NCI-H2107 treated with DMSO at 0.1 percent for 48 hours (cell line): ENCODE results near the gene RPS6KC1.
"Not testable (repeated sequence)": the region's sequence is repeated elsewhere in the genome, so short reads cannot be mapped to it uniquely, and the experiment has no call there.

Experiments
- DNase-seq: peaks from one replicate; lab custom pipeline; 2025; ENCODE audit not compliant: unreplicated experiment; lab: John Stamatoyannopoulos, UW

Gene RPS6KC1

DNA sequence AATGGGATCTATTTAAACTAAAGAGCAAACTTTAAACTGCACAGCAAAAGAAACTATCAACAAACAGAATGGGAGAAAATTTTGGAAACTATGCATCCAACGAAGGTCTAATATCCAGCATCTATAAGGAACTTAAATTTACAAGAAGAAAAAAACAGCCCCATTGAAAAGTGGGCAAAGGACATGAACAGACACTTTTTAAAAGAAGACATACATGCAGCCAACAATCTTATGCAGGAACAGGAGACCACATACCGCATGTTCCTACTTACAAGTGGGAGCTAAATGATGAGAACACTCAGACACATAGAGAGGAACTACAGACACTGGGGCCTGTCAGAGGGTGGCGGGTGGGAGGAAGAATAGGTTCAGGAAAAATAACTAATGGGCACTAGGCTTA, 149.6 kb downstream of the RPS6KC1 start:
- DNase-seq = no peak

DNA sequence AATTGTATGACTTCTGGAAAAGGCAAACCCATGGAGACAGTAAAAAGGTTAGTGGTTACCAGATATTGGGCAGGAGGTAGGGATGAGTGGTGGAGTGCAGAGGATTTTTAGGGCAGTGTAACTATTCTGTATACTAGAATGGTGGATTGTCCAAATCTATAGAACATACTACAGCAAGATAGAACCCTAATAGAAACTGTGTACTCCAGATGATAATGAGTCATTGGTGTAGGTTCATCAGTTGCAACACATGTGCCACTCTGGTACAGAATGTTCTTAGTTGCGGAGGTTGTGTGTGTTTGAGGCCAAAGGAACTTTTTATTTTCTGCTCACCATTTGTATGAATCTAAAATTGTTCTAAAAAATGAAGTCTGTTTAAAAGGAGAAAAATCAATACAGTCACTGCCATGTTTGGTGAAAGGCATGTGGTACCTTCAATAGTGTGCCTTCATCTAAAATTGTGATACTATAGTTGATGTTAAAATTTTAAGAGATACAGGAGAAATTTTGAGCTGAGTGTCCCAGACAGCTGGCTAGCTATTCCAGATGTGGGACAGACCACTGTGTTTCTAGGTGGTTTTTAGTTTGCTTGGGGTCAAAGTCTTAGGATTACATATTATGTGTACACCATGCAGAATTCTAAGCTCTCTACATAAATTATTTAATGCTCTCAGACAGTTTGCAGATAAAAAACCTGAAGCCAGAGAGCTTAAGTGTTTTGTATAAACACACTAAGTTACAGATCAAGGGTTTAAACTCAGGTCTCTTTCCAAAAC, 150.5 kb downstream of the RPS6KC1 start:
- no peak for DNase-seq

DNA sequence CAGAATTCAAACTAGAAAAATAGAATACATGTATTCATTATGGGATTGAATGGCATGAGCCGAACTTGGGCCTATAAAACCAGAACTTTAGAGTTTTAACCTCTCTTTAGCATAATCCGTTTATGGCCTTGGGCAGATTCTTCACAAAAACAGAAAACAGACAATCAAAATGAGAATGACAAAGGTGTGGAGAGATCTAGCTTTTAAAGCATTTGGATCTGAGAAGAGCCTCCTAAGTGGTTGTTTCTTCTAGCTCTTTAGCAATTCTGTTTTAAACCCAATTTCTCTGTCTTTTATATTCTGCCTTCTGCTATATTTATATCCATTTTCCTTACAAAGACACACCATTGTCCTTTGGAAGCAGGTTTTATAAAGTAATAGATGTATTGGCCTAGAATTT, 160.2 kb downstream of the RPS6KC1 start:
- DNase-seq = no peak

DNA sequence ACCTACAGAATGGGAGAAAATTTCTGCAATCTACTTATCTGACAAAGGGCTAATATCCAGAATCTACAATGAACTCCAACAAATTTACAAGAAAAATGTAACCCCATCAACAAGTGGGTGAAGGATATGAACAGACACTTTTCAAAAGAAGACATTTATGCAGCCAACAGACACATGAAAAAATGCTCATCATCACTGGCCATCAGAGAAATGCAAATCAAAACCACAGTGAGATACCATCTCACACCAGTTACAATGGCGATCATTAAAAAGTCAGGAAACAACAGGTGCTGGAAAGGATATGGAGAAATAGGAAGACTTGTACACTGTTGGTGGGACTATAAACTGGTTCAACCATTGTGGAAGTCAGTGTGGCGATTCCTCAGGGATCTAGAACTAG, 168.0 kb downstream of the RPS6KC1 start:
- DNase-seq = not testable (repeated sequence)

DNA sequence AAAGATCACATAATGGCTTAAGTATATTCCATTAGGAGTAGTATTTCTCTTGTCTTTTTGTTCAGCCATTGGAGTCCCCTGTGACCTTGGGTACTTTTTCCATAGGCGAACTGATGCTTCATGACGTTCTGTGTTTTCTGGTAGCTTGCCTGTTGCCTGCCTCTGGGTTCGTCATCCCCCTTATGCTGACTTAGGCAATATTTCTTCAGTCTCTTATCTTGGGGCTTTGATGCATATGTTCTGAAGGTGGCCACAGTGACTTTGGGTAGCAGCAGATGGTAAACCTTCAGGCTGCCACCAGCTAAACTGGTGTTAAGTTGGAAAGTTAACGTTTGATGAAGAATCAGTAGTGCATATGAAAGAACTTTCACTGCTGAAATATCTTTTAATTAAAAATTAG, 170.2 kb downstream of the RPS6KC1 start:
- no peak for DNase-seq

DNA sequence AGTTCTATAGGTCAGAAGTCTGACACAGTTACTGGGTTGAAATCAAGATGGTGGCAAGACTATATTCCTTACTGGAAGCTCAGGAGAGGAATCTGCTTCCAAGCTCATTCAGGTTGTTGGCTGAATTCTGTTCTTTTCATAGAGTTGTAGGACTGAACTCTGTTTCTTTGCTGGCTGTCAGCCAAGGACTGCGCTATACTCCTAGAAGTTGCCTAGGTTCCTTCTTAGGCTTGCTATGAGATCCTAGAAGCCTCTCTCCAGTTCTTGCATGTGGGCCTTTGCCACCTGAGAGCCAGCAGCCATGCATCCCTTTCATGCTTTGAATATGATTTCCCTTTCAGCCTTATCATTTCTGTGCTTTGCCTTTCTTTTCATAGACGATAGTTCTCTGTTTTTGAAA, 176.4 kb downstream of the RPS6KC1 start:
- no peak for DNase-seq

DNA sequence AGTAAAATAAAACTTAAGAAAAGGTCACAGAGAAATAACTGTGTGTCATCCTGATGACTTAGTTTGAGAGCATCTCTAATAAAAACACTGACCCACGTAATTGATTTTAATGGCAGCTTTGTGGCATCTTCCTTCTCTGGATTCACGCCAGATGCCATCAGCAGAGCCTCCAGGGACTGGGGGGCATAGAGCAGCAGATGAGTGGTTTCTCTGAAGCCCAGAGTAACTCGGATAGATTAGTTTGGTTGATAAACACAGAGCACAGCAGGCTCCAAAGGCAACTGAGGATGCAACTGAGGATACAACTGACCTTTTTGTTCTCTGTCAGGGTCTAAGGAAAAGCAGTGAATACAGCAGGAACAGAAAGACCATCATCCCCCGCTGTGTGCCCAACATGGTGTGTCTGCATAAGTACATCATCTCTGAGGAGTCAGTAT, 180.8 kb downstream of the RPS6KC1 start:
- no peak for DNase-seq

DNA sequence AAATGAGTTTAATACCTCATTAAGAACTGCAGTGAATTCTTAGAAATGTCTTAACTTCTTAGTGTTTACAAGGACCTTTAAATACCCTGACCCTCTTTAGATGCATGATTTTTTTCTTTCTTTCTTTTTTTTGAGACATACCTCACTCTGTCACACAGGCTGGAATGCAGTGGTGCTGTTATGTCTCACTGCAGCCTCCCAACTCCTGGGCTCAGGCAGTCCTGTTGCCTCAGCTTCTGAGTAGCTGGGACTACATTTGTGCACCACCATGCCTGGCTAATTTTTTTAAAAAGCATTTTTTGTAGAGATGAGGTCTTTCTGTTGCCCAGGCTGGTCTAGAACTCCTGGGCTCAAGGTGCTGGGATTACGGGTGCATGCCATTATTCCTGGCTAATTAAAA, 191.8 kb downstream of the RPS6KC1 start:
- no peak for DNase-seq

DNA sequence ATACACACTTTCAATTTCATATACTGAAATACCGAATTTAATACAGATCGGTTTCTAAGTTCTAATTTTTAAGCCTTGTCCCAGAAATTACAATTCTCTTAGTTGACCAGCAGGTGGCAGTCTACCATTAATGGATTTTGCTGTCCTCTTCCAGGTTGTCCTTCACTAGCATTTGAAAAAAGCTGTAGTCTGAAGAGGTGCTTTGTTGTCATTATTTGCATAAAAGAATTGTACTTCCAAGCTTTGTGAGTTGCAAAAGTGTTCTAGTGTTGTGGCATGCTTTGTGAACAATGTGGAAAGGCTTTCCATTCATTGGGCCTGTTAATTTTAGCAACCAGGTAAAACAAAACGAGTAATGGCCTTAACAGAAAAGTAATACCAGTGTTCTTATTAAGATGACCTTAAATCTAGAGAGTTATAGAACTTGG, 193.6 kb downstream of the RPS6KC1 start:
- peak; percentile 87 for DNase-seq

DNA sequence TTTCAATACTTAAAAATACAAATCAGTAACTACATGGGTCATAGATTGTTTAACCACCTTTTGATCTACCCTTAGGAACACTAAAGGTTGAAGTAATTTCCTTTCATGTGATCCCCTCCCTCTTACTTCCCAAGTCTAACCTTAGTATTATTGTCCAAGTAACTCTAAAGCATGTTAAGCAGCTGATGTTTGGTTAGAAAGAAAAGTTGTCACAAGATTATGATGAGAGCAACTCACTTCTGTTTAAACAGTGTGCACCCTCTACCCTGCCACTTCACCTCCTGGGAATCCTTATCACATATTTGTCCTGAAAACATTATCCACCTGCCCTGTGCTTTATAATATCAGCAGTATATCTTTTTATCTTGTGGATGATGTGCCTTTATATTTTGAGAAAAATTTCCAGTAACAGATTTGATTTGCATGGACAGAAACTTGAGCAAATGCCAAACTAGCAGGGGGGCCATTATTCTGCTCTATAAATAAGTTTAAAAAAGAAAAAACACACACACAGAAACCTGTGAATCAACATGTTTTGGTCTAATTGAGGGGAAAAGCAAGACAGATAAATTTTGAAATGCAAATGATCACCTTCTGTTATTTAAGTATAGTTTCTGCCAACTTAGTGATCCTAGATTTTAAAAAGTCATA, 194.3 kb downstream of the RPS6KC1 start:
- DNase-seq = no peak

DNA sequence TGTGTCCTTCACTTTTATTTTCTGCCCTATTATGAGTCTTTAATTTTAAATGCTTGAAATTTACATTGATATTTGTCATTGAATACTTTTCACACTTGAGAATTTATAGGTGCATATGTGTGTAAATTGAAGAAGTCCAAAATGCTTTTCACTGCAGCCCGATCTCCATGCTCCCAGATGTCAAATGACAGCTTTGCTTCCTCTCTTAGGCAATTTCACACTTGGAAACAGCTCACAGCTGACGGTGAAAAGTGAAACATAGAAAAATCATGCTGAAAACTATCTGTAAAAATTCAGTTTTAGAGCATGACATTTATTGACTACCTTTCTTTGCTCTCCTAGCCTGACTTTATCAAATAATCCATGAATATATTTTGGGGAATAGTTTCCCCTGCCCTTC, 196.0 kb downstream of the RPS6KC1 start:
- DNase-seq = no peak

DNA sequence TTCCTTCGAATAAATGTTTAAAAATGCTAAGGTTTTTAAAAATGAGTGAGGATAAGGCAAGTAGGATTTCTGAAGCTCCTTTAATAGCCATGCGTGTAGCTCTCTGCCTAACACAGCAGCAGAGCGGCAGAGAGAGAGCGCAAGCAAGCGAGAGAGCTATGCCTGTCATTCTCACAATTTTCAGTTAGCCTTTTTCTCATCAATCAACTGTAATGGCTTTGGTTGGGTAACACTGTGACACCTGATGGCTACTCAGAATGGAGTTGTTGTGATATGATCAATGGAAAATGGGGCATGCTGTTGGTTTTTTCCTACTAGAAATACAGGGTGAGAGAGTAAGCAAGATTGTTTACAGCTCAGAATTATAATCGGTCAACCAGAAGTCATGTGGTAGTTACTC, 198.4 kb downstream of the RPS6KC1 start:
- no peak for DNase-seq

DNA sequence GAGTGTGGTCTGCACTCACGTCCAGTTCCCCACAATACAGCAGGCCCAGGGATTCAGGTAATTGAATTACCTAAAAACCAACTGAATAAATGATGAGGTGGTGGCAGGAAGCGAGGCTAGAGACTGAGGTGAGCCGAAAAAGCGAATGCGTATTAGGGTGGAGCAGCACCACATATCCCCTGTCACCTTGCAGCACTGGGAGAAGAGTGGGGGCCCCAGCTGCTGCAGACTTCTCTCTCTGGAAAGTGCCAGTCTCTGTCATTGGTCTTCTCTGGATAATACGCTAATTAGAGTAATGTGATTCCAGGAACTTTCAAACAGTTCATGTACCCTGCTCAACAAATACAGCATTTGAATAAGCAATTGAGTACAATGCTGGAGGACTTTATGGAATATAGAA, 199.0 kb downstream of the RPS6KC1 start:
- no peak for DNase-seq

DNA sequence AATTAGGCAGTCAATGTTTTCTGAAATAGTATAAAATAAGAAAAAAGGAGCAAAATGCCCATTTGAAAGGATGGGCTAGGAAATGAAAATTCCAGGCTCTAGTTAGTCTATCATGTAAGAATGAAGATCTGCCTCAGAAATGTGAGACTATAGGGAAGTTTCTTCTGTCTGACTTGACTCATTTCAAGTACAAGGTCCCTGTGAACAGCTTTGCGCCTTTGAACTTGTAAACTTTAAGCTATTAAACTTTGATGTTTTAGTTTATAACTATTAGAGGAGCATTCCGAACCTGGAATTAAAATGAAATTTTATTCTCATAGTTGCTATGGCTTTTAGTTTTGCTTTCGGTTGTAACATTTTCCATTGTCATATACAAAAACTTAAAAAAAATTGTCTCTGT, 199.4 kb downstream of the RPS6KC1 start:
- DNase-seq = no peak

DNA sequence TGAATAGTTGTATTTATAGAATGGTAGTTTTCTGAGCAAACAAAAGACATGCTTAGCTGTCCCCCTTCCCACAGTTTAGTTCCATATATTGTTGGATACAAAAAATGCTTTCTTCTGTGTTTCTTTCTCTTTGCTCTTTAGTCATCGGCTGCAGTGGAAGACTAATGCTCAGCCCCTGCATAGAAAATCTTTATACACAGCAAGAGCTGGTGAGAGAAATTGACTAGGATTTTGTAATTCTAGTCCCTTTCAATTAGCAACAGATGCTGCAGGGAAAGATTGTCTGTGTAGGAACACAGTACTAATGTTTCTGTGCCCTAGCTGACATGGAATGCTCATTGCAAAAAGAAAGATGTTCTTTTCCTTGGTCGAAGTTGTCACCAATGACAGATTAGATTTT, 200.9 kb downstream of the RPS6KC1 start:
- no peak for DNase-seq

DNA sequence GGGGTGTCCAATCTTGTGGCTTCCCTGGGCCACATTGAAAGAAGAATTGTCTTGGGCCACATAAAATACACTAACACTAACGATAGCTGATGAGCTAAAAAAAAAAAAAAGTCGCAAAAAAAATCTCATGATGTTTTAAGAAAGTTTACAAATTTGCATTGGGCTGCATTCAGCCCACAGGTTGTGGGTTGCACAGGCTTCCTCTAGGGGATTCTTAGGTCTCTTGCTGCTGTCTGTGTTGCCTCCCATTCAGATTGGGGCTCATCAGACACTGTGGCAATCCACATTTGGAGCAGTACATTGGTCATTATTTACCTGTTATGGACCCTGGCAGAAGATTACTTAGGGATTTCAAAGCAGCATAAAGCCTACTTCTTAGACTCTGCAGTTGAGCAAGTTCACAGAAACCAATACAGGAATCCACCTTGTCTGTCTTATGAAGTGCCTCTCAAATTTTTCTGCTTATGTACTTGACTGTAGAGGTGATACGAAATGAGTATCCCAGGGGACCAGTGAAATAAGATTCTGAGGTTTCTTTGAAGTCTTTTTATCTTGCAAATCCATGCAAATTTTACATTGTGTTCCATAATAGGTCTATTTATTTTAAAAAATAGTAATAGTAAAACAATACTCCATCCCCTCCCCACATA, 205.5 kb downstream of the RPS6KC1 start:
- DNase-seq = peak; percentile 13

DNA sequence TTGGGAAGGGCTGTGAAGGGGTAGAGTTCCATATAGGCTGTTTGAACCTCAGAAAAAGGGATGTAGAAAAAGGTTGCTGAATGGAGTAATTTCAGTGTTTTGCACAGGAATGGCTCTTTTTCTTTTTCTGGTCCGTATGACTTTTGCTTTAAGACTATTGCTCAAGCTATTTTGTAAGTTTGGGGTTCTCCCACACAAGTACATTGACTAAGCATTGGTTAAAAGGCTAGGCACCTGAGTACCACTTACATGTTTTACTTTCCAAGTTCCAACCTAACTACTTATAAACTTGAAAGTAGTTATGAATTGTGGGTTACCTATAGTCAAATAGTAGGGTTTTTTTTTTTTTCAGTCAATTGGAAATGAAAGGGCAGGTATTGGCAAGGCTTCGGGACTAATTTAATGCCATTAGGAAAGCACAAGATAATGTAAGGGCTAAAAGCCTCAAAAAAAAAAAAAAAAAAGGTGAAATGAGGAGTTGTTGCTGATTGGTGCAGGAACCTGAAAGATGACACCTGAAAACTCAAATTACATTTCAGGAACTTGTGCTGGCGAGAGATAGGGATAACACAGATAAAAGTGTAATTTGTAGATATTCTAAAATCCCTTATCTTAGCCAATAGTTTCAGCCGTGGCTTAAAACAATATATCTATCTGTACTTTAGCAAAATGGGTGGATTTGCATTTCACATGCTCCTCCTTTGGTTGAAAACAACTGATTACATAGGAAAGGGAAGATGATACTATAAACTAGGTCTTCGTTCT, 209.5 kb downstream of the RPS6KC1 start:
- DNase-seq = no peak

DNA sequence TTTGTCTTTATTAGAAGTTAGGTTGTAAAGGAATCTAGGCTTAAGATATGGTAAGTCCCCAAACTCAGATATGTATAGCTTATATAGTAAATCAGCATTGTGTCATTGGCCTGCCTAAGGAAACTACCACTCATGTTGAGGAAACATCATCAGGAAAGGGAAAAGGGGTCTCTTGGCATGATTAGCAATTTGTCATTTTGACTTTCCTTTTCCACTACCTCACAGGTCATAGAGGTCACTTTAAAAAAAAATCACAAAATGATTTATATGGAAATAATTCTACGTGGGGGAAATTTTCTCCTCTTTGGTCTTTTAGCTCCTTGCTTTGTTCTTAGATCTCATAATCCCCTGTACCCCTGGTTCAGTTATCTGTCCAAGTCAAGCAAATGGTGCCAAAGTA, 213.5 kb downstream of the RPS6KC1 start:
- no peak for DNase-seq

DNA sequence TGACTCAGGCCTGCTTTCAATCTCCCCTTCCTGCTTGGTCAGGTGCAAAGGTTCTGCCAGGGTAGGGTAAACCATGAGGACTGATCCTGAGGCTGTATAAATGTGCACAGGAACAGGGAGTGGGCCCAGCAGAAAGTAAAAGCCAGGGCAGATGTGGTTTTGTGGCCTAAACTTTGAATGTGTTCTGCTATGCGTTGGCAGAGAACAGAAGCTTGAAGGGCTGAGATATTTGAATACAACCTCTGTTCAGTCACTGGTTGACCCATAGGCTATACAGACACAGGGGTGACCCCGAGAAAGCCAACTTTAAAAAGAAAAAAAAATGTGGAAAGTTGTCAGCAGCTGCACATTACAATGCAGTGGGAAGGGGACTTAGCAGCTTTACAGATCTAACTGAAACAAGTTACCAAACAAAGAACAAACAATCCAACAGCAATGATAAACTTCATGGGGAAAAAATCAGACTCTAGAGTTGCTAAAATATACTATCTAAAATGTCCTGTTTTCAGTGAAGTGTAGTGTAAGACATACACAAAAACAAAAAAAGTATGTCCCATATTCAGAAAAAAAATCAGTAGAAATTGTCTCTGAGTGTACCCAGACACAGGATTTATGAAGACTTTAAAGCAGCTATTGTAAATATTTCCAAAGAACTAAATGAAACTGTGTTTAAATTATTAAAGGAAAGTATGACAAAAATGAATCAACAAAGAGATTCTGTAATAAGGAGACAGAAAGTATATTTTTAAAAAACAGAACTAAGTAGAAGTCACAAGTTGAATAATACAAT, 216.1 kb downstream of the RPS6KC1 start:
- DNase-seq = no peak

DNA sequence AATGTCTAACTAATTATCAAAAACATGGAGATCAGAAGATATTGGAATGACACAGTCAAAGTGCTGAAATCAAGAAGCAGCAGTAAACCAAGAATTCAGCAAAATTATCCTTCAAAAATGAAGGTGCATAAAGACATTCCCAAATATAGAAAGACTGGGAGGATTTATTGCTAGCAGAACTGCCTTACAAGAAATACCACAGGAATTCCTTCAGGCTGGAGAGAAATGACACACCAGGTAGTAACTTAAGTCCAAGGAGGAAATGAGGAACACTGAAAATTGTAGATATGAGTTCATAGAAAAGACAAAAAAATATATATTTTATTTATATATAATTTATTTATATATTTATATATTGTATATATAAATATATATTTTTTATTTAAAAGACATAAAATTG, 217.2 kb downstream of the RPS6KC1 start:
- no peak for DNase-seq

DNA sequence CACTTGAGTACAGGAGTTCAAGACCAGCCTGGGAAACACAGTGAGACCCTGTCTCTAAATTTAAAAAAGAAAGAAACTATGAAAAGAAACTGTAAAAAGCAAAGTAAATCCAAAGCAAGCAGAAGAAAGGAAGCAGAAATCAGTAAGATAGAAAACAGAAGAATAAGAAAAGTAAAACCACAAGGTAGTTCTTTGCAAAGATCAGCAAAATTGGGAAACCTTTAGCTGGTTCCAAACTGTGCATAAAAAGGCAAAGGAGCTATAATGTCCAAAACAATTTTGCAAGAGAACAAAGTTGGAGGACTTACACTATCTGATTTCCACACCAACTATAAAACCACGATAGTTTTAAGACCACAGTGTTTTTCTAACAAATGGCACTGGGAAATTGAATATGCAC, 218.8 kb downstream of the RPS6KC1 start:
- DNase-seq = no peak
